RWPE2 (cell line): ENCODE data around the gene TNFSF8.

Experiments
- ATAC-seq: fragments of 200-7000 bp; cut with Tn5 transposase; 3 replicates; pipeline ENCODE4 v1.9.1; 2021; ENCODE audit warnings: low read depth
- DNase-seq: peaks from one replicate; pipeline ENCODE4 v3.0.0-alpha.2; 2020; ENCODE audit warnings: low spot score
- H3K27ac ChIP-seq: fragments of 450-650 bp; 2 replicates; pipeline ENCODE4 v1.5.1; 2017; ENCODE audit warnings: mild to moderate bottlenecking; ENCODE audit not compliant: poor library complexity, severe bottlenecking
- H3K27me3 ChIP-seq: fragments of 250-450 bp; sonication (Bioruptor Pico); 2 replicates; pipeline ENCODE4 v1.5.1; 2021; ENCODE audit warnings: mild to moderate bottlenecking, moderate library complexity; ENCODE audit not compliant: insufficient read depth, poor library complexity, severe bottlenecking
- H3K36me3 ChIP-seq: fragments of 250-450 bp; sonication (Bioruptor Pico); 2 replicates; pipeline ENCODE4 v1.5.1; 2020; ENCODE audit warnings: low read depth, mild to moderate bottlenecking, moderate library complexity
- H3K4me1 ChIP-seq: fragments of 250-450 bp; sonication (Bioruptor Pico); 2 replicates; pipeline ENCODE4 v1.5.1; 2021; ENCODE audit warnings: mild to moderate bottlenecking, moderate library complexity; ENCODE audit not compliant: insufficient read depth, poor library complexity, severe bottlenecking
- H3K4me3 ChIP-seq: fragments of 250-450 bp; sonication (Bioruptor Pico); 2 replicates; pipeline ENCODE4 v1.5.1; 2021; ENCODE audit warnings: mild to moderate bottlenecking, moderate library complexity; ENCODE audit not compliant: severe bottlenecking
- H3K9me3 ChIP-seq: fragments of 250-450 bp; sonication (Bioruptor Pico); 2 replicates; pipeline ENCODE4 v1.5.1; 2021; ENCODE audit warnings: mild to moderate bottlenecking, moderate library complexity; ENCODE audit not compliant: severe bottlenecking
- CTCF ChIP-seq: fragments of 450-650 bp; IDR thresholded peaks from one replicate; pipeline ENCODE4 v1.5.1; 2017; ENCODE audit warnings: mild to moderate bottlenecking, moderate library complexity; ENCODE audit not compliant: poor library complexity, severe bottlenecking

Gene TNFSF8

GRCh38 chr9:114851306-114851705, 79.1 kb downstream of the TNFSF8 start:
- Histone ChIP-seq H3K4me1 (peaks cover 3% of the 10 kb centered on the region), H3K36me3 (no peaks in the 10 kb centered on the region), H3K27me3 (no peaks in the 10 kb centered on the region), H3K4me3 (no peak overlapping the region), H3K9me3 (no peaks in the 10 kb centered on the region), H3K27ac (no peak overlapping the region)
- no peak for DNase-seq
- TF ChIP-seq CTCF = no peak
- no peak for ATAC-seq
